ENCODE measurements around the gene TCEAL4.
"Not testable (repeated sequence)": the region's sequence is repeated elsewhere in the genome, so short reads cannot be mapped to it uniquely, and the experiment has no call there.

The TCEAL4 gene

DNA sequence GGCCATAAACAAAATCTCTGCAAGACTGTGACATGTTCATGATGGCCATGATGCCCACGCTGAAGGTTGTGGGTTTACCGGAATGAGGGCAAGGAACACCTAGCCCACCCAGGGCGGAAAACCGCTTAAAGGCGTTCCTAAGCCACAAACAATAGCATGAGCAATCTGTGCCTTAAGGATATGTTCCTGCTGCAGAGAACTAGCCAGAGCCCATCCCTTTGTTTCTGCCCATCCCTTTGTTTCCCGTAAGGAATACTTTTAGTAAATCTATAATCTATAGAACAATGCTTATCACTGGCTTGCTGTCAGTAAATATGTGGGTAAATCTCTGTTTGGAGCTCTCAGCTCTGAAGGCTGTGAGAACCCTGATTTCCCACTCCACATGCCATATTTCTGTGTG is 9.9 kb downstream of the TCEAL4 start:
- not testable (repeated sequence) for DNase-seq

DNA sequence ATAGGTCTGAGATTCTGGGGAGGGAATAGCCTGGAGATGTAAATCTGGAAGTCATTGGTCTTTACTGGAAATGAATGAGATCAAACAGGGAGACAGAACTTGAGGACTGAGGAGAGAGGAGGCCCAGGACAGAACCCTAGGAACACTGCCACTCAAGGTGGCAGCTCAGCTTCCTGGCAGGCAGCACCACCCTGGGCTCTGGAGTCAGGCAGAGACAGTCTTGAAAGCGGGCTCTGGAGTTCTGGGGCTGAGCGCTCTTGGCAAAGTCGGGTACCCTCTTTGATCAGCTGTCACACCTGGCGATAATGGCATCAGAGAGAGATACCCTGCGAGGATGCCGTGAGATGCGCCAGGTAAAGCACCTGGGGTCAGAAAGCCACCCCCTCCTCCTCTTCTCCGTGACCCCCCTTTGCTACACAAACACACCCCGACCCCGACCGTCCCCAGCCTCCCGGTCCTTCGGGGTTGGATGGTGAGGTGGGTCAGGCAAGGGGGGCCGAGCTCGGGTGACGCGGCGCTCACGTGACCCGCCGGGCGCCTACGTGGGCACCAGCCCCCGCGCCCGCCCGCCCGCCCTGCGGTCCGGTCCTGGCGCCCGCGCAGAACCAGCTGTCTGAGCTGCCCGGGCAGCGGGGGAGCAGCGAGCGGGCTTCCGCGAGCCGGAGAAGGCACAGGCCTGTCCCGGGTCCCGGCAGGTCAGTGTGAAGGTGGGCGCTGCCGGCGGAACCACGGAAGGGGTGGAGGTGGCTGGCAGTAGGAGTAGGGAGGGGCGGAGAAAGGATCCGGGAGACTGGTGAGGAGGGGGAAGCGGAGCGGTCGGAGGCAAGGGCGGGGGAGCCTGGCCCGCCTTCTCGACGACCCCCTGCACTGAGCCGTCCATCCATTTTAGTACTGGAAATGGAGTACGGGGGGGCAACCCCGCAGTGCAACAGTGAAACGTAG is 22.3 kb downstream of the TCEAL4 start, which contains the start of gene TCEAL3:
TCEAL3 (plus strand) TSS at position 600 of the 942 bp plus-strand sequence. CDS start 1,102 bp downstream, outside the sequence.
- peak; percentile 37 for DNase-seq

GRCh38 chrX:103608306-103608963 is 23.1 kb downstream of the TCEAL4 start:
- DNase-seq, result no peak

GRCh38 chrX:103610282-103610681 is 25.0 kb downstream of the TCEAL4 start:
- no peak for DNase-seq

GRCh38 chrX:103613362-103613890 is 28.1 kb downstream of the TCEAL4 start:
- DNase-seq, result no peak

DNA sequence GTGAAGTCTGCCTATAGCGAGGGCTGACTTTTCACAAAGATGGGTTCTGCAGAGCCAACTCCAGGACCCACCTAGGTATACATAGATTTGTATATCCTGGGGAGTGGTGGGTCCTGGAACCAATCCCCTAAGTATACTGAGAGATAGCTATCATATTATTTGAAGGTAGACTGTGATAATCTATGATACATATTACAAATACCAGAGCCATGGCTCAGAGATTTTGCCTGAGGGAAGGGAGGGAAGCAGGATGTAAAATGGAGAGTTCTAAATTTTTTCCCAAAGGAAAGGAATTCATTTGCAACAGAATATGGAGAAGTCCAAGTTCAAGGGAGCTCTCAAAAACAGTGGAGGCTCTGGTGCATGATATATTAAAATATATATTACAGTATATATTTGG is 29.7 kb downstream of the TCEAL4 start:
- no peak for DNase-seq

DNA sequence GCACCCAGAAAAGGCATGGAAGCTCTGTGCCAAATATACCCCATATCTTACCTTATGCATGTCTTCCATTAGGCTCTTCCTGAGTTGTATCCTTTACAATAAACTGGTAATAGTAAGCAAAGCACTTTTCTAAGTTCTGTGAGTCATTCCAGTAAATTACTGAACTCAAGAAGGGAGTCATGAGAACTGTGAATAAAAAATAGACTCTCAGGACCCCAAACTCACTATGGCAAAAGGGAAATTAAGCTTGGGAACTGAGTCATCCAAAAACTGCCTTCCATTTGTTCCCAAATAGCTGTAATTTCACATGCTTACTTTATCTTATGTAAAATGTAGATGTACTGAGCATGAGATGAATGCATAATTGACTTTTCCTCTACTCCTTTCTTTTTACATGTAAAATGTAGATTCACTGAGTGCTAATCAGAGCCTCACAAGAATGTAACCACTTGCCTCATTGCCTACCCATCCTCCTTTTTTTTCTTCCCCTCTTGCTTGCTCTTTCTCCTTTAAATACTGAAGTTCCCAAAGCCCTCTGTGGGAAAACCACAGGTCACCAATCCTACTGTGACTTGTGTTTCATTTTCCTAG is 30.6 kb downstream of the TCEAL4 start:
- DNase-seq, result no peak

GRCh38 chrX:103616676-103617186 is 31.4 kb downstream of the TCEAL4 start:
- DNase-seq, result no peak

GRCh38 chrX:103624111-103624510 is 38.8 kb downstream of the TCEAL4 start:
- no peak for DNase-seq

GRCh38 chrX:103626855-103627254 is 41.5 kb downstream of the TCEAL4 start:
- DNase-seq, result no peak

DNA sequence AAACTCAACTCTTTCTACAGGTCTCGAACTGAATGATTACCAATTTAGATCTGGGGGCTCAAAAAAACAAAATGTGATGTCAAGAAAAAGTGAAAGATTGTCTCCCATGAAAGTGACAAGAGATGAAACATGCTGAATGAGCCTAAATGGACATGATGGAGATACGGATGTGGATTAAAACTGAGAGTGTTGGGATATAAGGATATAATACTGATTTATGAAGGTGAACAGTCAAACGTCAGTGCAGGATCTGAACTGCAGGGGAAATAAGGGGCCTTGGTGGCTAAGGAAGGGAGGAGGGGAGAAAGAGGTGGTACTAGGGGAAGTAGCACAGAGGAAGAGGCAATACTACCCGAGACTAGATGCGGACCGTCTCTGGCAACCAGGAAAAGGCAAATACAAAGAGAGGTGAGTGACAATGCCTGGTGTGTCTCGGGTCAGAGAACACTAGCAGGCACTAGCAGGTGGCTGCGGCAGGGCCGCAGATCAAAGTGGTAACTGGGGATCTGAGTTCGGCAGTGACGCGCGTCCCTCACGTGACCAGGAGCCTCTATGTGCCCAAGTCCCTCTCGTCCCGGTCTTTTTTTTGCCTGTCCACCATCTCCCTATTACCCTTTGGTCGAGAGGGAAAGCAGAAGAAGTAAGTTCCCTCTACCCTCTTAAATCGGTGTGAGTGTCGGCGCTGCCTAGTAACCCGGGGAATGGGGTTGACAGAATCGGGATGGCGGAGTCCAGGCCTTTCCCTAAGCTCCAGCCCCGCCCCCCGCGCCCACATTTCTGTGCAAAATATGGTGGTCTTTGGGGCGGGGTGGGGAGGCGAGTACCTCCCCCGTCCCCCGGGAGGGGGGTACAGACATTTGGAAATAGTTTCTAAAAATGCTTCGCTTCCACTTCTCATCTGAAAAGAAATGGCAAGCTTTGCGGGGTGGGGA is 43.3 kb downstream of the TCEAL4 start, which contains the start of gene TCEAL1:
TCEAL1 (plus strand) TSS at position 590 of the 932 bp plus-strand sequence. CDS start 942 bp downstream, outside the sequence.
- peak; percentile 27 for DNase-seq

- DNase-seq, result peak; percentile 72
Measured at GRCh38 chrX:103629318-103630170, 44.2 kb downstream of the TCEAL4 start.

- DNase-seq, result no peak
Measured at GRCh38 chrX:103630171-103630511, 44.8 kb downstream of the TCEAL4 start.

DNA sequence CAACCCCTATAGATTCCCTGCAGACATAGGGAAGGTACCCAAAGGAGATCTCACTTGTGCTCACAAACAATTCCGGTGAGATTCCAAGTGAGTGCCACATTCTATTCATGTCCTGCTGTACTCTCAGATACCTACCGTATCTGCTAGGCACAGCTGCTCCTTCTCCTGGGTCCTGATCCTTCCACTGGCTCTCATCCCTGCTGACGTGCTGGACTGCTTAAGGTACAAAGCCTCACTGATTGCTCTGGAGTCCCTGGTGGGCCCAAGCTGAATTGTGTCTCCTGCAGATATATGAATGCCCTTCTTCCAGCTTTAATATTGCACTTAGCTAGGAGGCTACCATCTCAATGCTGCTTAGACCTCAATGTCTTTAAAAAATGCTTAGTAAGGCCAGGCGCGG is 45.8 kb downstream of the TCEAL4 start:
- no peak for DNase-seq

DNA sequence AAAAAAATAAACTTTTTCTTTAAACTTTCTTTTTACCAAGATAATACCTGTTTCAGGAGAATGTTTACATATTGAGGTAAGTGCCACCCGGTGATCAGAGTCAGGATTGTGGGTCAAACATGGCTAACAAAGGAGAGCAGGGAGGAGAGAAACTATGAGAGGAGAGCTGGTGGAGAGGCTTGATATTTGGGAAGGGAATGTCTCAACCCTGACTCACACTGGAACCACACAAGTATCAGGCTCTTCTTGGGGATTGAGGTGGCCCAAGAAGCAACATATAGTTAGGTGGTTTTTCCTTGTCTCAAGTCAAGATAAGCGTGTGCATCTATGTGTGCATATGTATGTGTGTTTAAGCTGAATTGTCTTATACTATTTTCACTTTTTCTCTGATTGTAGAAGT is 50.1 kb downstream of the TCEAL4 start:
- no peak for DNase-seq

All from fibroblast of skin of abdomen (primary cell).